RWPE2 (cell line): Measurements from ENCODE around the gene UBALD2.
"Not testable (repeated sequence)": the region's sequence is repeated elsewhere in the genome, so short reads cannot be mapped to it uniquely, and the experiment has no call there.

Experiments
- ATAC-seq: fragments of 200-7000 bp; cut with Tn5 transposase; 3 replicates; pipeline ENCODE4 v1.9.1; 2021; ENCODE audit warnings: low read depth
- DNase-seq: peaks from one replicate; pipeline ENCODE4 v3.0.0-alpha.2; 2020; ENCODE audit warnings: low spot score
- H3K27ac ChIP-seq: fragments of 450-650 bp; 2 replicates; pipeline ENCODE4 v1.5.1; 2017; ENCODE audit warnings: mild to moderate bottlenecking; ENCODE audit not compliant: poor library complexity, severe bottlenecking
- H3K27me3 ChIP-seq: fragments of 250-450 bp; sonication (Bioruptor Pico); 2 replicates; pipeline ENCODE4 v1.5.1; 2021; ENCODE audit warnings: mild to moderate bottlenecking, moderate library complexity; ENCODE audit not compliant: insufficient read depth, poor library complexity, severe bottlenecking
- H3K36me3 ChIP-seq: fragments of 250-450 bp; sonication (Bioruptor Pico); 2 replicates; pipeline ENCODE4 v1.5.1; 2020; ENCODE audit warnings: low read depth, mild to moderate bottlenecking, moderate library complexity
- H3K4me1 ChIP-seq: fragments of 250-450 bp; sonication (Bioruptor Pico); 2 replicates; pipeline ENCODE4 v1.5.1; 2021; ENCODE audit warnings: mild to moderate bottlenecking, moderate library complexity; ENCODE audit not compliant: insufficient read depth, poor library complexity, severe bottlenecking
- H3K4me3 ChIP-seq: fragments of 250-450 bp; sonication (Bioruptor Pico); 2 replicates; pipeline ENCODE4 v1.5.1; 2021; ENCODE audit warnings: mild to moderate bottlenecking, moderate library complexity; ENCODE audit not compliant: severe bottlenecking
- H3K9me3 ChIP-seq: fragments of 250-450 bp; sonication (Bioruptor Pico); 2 replicates; pipeline ENCODE4 v1.5.1; 2021; ENCODE audit warnings: mild to moderate bottlenecking, moderate library complexity; ENCODE audit not compliant: severe bottlenecking
- TF ChIP-seq, protein P1 (sequence below): fragments of 450-650 bp; IDR thresholded peaks from one replicate; pipeline ENCODE4 v1.5.1; 2017; ENCODE audit warnings: mild to moderate bottlenecking, moderate library complexity; ENCODE audit not compliant: poor library complexity, severe bottlenecking

Gene UBALD2

DNA sequence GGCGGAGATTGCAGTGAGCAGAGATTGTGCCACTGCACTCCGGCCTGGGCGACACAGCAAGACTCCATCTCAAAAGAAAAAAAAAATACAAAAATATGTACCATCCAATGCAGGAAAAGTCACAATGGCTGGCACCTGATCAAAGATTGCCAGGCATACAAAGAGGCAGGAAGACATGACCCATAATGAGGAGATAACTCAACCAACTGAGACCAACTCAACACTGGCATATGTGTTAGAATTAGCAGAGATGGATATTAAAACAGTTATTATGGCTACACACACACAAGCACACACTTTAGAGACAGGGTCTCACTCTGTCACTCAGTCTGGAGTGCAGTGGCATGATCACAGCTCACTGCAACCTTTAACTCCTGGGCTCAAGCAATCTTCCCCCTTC lies 32.3 kb downstream of the UBALD2 start:
- ATAC-seq, result no peak

DNA sequence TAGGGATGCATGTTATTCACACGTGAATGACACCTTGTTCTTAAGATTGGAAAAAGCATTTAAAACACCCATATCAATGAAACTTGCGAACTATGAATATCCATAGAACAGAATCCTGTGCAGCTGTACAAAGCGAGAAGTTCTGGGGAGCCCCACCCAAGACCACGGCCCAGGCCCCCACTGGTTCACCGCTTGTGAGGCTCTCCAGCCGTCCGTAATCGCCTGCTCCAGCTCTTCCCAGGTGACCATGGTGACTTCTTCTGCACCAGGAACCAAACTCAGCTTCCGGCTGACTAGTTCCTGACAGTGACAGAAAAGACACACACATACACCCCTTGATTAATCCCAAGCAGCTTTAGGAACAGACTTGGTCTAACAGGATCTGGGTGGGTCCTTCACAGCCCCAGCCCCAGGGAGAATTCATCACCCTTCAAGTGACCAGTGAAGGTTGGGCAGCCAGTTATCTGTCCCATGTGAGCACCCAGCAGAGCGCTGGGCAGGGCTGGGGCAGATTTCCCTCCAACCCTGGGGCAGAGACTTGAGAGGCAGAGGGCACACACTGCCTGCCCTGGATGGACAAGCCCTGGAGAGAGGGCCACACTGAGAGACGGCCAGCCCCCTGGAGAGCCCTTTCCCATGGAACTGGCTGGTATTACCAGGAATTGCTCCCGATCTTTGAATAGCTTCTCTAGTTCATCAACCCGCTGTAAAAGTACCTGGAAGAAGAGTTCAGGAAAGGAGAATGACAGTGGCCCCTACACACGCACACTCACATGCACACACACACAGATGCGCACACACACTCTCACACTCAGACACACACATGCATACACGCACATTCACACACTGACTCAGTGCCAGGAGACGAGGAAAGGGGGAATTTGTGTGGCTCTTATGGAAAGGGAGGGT lies 39.3 kb downstream of the UBALD2 start:
- Histone ChIP-seq H3K4me3 (no peak overlapping the region), H3K9me3 (no peaks in the 10 kb centered on the region), H3K27ac (no peak overlapping the region), H3K36me3 (no peaks in the 10 kb centered on the region), H3K27me3 (no peaks in the 10 kb centered on the region), H3K4me1 (no peaks in the 10 kb centered on the region)
- ATAC-seq, result no peak
- TF ChIP-seq, protein P1, sequence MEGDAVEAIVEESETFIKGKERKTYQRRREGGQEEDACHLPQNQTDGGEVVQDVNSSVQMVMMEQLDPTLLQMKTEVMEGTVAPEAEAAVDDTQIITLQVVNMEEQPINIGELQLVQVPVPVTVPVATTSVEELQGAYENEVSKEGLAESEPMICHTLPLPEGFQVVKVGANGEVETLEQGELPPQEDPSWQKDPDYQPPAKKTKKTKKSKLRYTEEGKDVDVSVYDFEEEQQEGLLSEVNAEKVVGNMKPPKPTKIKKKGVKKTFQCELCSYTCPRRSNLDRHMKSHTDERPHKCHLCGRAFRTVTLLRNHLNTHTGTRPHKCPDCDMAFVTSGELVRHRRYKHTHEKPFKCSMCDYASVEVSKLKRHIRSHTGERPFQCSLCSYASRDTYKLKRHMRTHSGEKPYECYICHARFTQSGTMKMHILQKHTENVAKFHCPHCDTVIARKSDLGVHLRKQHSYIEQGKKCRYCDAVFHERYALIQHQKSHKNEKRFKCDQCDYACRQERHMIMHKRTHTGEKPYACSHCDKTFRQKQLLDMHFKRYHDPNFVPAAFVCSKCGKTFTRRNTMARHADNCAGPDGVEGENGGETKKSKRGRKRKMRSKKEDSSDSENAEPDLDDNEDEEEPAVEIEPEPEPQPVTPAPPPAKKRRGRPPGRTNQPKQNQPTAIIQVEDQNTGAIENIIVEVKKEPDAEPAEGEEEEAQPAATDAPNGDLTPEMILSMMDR, result no peak
- no peak for DNase-seq

More for the DNA sequence above, 32.3 kb downstream of the UBALD2 start:
- H3K36me3 ChIP-seq, result no peaks in the 10 kb centered on the region; the same call in 1 of the 2 replicates
- H3K4me1 ChIP-seq, result no peaks in the 10 kb centered on the region
- H3K9me3 ChIP-seq, result no peaks in the 10 kb centered on the region
- TF ChIP-seq, protein P1, result no peak
- H3K27me3 ChIP-seq, result no peaks in the 10 kb centered on the region
- no peak overlapping the region for H3K27ac ChIP-seq
- H3K4me3 ChIP-seq, result no peak overlapping the region
- no peak for DNase-seq

DNA sequence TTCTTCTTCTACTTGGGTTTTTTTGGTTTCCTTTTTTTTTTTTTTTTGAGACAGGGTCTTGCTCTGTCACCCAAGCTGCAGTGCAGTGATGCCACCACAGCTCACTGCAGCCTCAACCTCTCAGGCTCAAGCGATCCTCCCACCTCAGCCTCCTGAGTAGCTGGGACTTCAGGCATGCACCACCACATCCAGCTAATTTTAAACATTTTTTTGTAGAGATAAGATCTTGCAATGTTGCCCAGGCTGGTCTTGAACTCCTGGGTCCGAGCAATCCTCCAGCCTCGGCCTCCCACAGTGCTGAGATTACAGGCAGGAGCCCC lies 39.9 kb downstream of the UBALD2 start:
- not testable (repeated sequence) for H3K9me3 ChIP-seq, ATAC-seq, DNase-seq, H3K36me3 ChIP-seq, H3K4me3 ChIP-seq, H3K27ac ChIP-seq, H3K27me3 ChIP-seq, H3K4me1 ChIP-seq

DNA sequence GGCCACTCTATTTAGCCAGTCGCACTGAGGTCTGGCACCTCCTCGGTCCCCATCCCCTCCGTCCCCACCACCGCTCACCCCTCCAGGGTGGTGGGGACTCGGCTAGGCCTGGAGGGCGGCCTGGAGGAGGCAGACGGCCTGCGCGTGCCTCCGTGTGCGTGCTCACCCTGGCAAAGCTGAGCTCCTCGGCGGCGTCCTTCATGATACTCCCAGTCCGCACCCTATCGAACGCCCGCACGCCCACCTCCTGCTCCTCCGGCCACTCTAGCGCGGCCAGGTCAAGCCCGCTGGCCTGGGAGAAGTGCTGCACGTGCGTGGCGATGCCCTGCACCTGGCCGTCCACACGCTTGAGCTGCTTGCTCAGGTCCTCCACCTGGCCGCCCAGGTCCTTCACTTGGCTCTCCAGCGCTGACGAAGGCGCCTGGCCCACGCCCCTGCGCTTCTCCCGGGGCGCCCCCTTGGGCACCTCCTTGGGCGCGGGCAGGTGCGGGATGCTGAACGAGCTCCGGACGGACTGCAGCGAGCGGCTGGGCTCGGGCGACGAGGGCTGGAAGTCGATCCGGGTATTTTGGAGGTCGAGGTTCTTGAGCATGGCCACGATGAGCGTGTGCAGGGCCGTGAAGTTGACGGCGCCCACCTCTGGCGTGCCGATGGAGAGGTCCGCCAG lies 42.3 kb downstream of the UBALD2 start:
- Histone ChIP-seq H3K4me3 (no peak overlapping the region), H3K4me1 (no peaks in the 10 kb centered on the region), H3K27me3 (no peaks in the 10 kb centered on the region), H3K27ac (no peak overlapping the region), H3K36me3 (peaks cover 21% of the 10 kb centered on the region), H3K9me3 (no peaks in the 10 kb centered on the region)
- peak; percentile 64 for DNase-seq
- ATAC-seq, result no peak
- TF ChIP-seq, protein P1, result no peak

DNA sequence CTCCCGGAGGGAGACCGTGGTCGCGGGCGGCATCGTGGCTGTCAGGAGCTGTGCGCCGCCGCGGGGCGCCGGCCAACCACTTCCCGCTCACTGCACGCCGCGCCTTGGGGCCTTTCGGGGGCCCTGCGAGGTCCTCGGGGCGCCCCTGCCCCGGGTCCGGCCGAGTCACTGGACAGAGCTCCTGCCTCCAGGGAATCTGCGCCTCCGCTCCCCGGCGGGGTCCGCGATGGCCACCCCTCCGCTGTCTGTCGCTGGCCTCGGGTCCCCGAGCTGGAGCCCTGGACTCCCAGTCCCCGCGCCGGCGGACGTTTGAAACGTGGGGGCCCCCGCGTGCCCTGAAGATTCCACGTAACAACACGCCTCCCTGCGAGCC lies 42.8 kb downstream of the UBALD2 start, which contains the start of gene QRICH2:
QRICH2 (minus strand) TSS at position 311 of the 373 bp plus-strand sequence; CDS start at position 33, 278 bp downstream.
- Histone ChIP-seq H3K27ac (no peak within 1 kb of the TSS), H3K27me3 (no peaks in the 10 kb centered on the region), H3K4me3 (no peak within 1 kb of the TSS), H3K36me3 (peaks cover 26% of the 10 kb centered on the region), H3K9me3 (no peaks in the 10 kb centered on the region), H3K4me1 (no peaks in the 10 kb centered on the region)
- no peak for ATAC-seq
- no peak for DNase-seq
- TF ChIP-seq, protein P1, result no peak
